Activated CD4-positive, alpha-beta T cell treated with anti-CD3 and anti-CD28 coated beads for 1 hour (primary cell): ENCODE measurements around the gene CEACAM16.
"Not testable (repeated sequence)": the region's sequence is repeated elsewhere in the genome, so short reads cannot be mapped to it uniquely, and the experiment has no call there.

Source experiments
- DNase-seq: peaks from one replicate; pipeline ENCODE4 v3.0.0-alpha.2; 2020

The CEACAM16 gene, protein sequence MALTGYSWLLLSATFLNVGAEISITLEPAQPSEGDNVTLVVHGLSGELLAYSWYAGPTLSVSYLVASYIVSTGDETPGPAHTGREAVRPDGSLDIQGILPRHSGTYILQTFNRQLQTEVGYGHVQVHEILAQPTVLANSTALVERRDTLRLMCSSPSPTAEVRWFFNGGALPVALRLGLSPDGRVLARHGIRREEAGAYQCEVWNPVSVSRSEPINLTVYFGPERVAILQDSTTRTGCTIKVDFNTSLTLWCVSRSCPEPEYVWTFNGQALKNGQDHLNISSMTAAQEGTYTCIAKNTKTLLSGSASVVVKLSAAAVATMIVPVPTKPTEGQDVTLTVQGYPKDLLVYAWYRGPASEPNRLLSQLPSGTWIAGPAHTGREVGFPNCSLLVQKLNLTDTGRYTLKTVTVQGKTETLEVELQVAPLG

DNA sequence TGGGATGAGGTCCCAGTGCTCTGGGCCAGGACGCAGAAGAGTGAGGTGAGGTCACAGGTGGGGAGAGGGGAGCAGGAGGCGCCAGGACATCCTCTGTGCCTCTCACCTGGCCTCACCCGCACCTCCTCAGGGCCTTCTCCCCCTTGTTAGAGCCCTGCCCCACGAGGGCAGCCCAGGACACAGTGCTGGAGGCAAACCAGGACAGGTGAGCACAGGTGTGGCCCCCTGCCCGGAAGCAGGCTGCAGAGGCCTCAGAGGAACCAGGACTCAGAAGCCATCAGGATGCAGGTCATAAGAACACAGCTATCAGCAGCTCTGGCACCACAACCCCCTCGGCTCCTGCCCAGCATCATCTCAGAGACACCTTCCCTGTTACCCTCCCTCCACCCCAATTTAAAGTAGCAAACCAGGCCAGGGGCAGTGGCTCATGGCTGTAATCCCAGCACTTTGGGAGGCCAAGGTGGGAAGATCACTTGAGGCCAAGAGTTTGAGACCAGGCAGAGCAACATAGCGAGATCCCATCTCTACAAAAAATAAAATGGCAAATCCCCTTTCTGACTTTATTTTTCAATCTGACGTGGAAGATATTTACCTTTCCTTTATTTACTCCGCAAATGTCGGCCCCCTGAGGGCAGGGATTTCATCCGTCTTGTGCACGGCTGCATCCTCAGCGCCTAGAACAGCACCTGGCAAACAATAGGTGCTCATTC lies at the start of gene CEACAM16:
Gene CEACAM16 (plus strand): TSS at position 660 of the 710 bp plus-strand sequence. CDS start 2,306 bp downstream, outside the sequence.
- no peak for DNase-seq

DNA sequence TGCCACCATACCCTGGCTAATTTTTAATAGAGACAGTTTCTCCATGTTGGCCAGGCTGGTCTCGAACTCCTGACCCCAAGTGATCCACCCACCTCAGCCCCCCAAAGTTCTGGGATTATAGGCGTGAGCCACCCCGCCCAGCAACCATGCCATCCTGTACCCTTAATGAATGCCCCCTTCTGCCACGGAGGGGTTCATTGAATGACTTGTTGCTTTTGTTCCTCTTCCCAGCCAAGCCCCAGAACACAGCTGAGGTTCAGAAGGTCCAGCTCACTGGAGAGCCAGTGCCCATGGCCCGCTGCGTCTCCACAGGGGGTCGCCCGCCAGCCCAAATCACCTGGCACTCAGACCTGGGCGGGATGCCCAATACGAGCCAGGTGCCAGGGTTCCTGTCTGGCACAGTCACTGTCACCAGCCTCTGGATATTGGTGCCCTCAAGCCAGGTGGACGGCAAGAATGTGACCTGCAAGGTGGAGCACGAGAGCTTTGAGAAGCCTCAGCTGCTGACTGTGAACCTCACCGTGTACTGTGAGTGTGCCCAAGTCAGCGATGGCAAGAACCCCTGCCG lies 49.3 kb upstream of the CEACAM16 start:
- no peak for DNase-seq

DNA sequence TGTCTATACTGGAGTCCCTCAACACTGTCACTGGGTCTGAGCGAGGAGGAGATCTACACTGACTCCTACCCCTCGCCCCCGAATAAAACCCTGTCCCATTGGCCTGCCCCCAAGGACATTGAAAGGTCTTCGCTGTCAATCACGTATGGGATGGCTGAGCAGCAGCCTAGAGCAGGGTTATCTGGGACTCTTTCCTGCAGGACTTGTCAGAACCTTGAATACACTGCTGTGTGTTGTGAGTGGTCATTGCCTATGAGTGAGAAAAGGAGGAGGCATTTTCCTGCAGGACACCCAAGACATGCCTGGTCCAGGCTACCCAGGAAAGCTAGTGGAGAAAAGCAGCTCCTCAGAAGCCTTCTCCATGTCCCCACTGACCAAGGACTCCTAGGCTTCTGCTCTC lies 45.6 kb upstream of the CEACAM16 start:
- no peak for DNase-seq

DNA sequence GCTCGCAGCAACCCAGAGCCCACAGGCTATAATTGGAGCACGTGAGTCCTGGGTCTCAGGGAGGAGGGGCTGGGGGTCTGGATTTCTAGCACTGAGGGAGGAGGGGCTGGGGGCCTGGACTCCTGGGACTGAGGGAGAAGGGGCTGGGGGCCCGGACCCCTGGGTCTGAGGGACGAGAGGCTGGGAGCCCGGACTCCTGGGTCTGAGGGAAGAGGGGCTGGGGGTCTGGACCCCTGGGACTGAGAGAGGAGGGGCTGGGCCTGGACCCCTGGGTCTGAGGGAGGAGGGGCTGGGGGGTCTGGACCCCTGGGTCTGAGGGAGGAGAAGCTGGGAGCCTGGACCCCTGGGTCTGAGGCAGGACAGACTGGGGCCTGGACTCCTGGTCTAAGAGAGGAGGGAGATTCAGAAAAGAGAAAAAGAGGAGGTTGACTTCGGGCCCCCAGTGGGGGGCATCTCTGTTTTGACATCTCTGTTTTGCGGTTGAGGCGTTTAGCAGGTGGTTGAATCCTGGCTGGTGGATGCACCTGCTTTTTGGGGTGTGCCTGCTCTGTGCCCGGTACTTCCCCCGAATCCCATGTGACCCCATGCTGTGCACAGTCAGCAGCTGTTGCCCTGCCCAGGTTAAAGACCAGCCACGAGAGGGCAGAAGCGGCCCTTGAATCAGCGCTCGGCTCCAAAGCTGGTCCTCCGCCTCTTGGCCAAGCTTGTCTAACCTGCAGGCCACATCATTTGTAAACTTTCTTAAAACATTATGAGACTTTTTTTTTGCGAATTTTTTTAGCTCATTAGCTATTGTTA lies 44.8 kb upstream of the CEACAM16 start:
- DNase-seq = peak; percentile 52

DNA sequence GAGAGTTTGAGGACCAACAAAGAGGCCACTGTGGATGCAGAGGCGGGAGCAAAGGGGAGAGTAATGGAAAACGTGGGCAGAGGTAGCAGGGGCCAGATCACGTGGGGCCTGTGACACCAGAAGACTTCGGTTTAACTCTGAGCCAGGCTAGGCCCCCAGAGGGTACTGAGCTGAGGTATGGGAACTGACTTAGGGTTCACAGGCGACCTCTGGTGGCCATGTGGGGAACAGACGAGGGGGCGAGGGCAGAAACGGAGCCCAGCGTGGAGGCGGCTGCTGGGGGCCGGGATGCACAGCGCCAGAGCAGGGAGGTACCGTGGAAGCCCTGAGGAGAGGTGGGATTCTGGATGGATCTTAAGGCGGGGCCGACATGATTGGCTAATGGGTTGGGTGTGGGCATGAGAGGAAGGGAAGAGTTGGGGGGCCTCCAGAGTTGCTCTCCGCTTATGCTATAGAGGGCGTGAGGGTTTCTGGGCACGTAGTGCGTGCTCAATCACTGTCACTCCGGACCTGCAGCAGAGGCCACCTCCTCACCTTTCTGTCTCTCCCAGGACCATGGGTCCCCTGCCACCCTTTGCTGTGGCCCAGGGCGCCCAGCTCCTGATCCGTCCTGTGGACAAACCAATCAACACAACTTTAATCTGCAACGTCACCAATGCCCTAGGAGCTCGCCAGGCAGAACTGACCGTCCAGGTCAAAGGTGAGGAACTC lies 41.6 kb upstream of the CEACAM16 start:
- DNase-seq = peak; percentile 47

DNA sequence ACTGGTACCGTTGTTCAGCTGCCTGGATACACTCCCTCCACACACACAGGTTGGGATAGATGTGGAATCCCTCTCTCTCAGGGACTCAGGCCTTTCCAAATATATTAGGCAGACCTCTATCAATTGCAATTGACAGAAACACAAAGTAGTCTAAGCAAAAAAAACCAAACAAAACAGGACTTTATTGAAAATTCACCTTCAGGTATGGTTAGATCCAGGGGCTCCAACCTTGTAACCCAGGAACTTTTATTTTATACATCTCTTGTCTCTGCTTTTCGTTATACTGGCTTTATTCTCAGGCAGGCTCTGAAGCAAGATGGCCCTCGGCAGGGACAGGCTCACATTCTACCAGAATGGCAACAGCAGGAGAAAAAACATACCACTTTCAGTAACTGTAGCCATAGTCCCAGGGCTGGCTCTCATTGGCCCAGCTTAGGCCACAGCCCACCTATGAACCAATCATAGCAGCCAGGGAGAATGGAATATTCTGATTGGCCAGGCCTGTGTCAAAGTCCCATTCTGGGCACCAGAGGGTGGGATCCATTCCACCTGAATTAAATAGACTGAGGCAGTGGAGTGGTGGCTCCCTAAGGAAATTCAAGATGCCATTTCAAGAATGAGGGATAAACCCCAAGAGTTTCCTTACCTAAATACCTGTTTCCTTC lies 40.8 kb upstream of the CEACAM16 start:
- no peak for DNase-seq

DNA sequence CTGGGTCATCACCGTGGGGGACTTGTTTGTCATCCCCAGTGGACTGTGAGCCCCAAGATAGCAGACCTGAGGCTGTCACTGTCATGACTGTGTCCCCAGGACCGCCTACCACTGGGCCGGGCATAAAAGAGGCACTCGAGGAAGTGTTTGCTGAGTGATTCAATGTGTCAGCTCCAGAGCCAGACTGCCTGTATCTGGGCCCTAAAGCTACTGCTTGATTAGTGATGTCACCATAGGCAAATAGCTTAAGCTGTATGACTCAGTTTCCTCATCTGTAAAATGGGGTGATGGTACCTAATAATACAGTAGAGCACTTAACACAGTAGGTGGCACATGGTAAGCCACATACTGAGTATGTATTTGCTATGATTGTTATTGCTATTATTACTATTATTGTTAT lies 38.9 kb upstream of the CEACAM16 start:
- DNase-seq = no peak

DNA sequence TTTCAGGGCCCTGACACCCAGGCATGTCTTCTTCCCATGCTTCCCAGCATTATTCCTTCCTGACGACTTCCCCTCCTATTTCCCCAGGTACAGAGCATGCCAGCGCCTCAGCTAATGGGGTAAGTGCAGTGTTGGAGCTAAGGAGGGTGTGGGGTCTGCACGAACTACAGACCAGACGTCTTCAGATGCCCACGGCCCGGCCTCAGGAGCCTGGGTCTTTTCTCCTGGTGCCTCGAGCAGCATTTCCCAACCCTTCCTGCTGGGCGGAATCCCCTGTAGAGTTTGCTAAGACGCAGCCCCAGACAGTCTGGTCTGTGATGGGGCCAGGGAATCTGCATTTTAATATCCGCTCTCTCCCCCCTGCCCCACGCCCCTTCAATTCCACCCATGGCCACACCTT lies 37.7 kb upstream of the CEACAM16 start:
- DNase-seq = no peak

DNA sequence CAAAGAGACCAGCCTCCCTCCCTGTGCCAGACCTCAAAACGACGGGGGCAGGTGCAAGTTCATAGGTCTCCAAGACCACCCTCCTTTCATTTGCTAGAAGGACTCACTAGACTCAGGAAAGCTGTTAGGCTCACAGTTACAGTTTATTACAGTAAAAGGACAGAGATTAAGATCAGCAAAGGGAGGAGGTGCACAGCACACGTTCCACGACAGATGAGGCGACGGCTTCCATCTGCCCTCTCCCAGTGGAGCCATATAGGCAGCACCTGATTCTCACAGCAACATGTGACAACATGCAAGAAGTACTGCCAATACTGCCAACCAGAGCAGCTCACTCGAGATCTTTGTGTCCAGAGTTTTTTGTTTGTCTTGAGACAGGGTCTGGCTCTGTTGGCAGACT lies 37.0 kb upstream of the CEACAM16 start:
- DNase-seq = no peak

DNA sequence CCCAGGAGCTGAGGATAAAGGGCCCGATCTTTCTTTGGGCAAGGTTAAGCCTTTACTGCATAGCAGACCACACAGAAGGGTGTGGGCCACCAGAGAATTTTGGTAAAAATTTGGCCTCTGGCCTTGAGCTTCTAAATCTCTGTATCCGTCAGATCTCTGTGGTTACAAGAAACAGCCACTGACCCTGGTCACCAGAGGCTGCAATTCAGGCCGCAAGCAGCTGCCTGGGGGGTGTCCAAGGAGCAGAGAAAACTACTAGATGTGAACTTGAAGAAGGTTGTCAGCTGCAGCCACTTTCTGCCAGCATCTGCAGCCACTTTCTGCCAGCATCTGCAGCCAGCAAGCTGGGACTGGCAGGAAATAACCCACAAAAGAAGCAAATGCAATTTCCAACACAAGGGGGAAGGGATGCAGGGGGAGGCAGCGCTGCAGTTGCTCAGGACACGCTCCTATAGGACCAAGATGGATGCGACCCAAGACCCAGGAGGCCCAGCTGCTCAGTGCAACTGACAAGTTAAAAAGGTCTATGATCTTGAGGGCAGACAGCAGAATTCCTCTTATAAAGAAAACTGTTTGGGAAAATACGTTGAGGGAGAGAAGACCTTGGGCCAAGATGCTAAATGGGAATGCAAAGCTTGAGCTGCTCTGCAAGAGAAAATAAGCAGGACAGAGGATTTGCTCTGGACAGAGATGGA lies 36.1 kb upstream of the CEACAM16 start:
- no peak for DNase-seq

DNA sequence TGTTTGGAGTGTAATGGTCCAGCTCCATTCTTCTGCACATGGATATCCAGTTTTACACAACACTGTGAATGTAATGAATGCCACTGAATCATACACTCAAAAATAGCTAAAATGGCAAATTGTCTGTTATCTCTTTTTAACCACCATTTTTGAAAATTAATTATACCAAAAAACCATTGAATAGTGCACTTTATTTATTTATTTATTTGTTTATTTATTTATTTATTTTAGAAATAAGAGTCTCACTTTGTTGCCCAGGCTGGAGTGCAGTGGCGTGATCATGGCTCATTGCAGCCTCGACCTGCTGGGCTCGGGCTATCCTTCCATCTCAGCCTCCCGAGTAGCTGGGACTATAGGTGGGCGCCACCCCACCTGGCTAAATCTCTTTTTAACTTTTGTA lies 35.0 kb upstream of the CEACAM16 start:
- no peak for DNase-seq

DNA sequence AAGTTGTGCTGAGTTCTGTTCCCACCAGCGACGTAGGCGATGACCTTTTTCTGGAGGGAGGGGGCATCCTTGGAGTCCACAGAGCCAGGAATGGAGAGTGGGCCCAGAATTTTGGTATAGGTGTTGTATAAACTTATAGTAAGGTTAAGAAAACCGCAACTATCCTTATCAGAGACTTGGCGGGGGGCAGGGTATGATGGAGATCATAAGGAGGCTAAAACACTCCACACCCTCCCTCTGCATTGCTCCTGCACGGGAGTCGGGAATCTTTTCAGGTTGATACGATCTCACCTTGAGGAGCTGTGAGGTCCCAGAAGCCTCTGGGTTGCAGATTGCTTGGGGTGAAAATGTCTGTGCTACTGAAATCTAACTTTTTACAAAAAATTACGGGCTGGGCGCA lies 34.0 kb upstream of the CEACAM16 start:
- DNase-seq = no peak

DNA sequence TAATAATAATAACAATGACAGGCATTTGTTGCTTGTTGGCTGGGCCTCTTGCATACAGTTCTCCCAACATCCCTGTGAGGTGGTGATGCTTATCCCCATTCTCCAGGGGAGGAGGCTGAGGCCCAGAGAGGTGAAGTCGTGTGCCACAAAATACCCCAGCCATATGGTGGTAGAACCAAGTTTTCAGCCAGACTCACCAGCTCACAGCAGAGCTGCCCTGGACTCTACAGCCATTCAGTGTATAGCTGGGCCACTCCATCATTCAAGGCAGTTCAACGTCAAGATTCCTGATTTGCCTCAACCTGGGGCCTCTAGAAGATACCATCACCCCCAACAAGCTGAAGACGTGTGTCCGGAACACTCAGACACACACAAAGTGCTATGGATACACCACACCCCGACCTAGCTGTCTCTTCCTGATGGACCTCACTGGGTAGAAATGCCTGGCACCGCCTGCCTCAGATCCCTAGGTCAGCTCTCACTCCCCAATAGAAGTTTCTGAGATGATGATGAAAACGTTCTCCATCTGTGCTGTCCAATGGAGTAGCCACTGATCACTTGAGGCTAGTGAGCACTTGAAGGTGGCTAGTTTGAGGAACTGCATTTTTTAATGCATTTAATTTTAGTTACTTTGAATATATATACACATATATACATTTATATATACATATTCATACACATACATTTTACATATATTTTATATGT lies 31.9 kb upstream of the CEACAM16 start:
- DNase-seq = no peak

DNA sequence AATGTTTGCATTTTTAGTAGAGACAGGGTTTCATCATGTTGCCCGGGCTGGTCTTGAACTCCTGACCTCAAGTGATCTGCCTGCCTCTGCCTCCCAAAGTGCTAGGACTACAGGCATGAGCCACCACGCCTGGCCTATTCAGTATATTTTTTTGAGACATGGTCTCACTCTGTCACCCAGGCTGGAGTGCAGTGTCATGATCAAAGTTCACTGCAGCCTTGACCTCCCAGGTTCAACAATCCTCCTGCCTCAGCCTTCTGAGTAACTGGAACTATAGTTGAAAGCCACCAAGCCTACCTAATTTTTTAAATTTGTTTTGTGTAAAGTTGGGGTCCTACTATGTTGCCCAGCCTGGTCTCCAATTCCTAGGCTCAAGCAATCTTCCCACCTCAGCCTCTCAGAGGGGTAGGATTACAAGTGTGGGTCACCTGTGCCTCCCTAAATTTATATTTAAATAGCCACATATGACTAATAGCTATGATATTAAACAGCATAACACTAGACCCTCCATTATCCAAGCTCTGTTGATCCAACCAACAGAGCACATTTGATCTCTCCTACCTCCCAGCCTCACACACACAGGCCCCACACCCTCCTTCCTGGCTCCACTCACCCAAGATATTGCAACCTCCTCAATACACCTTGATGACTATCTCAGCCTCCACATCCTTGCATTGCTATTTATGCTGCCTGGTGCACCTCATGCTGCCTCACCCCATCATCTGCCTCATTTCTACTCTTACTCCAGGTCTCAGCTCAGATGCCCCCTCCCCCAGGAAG lies 29.8 kb upstream of the CEACAM16 start:
- no peak for DNase-seq

DNA sequence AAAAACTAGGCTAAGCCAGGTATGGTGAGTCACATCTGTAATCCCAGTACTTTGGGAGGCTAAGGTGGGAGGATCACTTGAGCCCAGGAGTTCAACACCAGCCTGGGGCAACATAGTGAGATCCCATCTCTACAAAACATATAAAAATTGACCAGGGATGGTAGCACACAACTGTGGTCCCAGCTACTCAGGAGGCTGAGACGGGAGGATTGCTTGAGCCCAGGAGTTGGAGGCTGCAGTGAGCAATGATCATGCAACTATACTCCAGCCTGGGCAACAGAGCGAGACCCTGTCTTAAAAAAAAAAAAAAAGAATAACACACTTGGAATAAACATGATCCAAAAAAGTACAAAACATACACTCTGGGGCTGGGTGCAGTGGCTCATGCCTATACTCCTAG lies 28.9 kb upstream of the CEACAM16 start:
- DNase-seq = not testable (repeated sequence)

DNA sequence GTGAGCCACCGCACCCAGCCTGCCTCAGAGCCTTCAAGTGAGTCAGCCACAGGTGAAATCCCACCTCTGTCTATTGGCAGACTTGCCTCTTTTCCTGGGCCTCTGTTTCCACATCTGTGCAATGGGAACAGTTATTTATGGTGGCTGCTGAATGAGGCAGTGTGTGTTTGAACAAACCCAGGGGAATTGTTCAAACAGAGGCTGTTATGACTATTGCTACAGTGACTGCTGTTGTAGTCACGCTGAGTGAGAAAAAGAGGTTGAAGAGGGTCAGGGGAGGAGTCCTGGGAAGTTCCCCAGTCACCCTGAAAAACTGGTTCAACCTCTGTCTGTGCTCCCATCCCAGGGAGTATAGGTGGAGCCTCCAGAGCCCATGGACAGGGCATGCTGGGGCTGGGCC lies 27.6 kb upstream of the CEACAM16 start, which contains the start of gene CEACAM19:
Gene CEACAM19 (plus strand): TSS at position 83 of the 400 bp plus-strand sequence. CDS start 450 bp downstream, outside the sequence.
- no peak for DNase-seq

DNA sequence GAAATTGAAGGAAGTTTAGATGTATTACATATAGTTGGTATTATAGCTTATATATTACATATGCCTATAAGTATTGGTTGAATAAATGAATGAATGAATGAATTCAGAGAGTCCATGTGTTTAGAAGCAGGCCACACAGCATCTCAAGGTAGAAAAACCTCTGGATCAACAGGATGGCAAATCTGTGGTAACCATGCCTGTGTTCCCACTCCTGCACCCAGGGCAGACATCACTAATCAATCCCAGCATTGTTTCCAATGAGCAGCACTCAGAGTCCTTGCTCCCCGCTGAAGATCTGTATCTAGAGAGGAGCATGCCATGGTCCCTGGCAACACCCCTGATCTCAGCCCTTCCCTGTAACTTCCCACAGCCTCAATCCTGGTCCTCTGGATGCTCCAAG lies 26.7 kb upstream of the CEACAM16 start:
- DNase-seq = no peak

DNA sequence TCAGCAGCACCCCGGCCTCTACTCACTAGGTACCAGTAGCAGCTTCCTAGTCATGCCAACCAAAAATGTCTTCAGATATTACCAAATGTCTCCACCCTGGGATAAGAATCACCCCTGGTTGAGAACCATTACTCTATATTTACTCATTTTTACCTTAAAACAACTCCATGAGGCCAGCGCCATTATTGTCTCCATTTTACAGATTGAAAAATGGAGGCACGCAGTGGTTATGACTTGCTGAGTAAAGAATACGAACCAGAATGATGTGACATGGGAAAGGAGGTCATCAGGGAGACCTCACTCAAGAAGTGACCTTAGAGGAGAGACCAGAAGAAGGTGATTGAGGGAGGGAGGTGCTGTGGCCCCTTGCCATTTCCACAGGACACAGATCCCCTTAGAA lies 25.4 kb upstream of the CEACAM16 start:
- no peak for DNase-seq

DNA sequence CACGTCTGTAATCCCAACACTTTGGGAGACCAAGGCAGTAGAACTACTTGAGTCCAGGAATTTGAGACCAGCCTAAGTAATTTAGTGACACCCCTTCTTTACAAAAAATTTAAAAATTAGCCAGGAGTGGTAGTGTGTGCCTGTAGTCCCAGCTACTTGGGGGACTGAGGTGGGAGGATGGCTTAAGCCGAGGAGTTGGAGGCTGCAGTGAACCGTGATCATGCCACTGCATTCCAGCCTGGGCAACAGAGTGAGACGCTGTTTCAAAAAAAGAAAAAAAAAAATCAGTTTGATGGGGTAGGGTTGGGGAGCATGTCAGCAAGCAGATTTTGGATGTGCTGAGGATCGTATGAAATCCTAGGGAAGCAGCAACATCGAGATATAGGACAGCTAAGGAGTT lies 23.4 kb upstream of the CEACAM16 start:
- DNase-seq = no peak
